Measurements from ENCODE around the gene LRRC73.
A peak's percentile ranks its signal among the peaks of the same experiment; 100 is the strongest.
"Not testable (repeated sequence)": the region's sequence is repeated elsewhere in the genome, so short reads cannot be mapped to it uniquely, and the experiment has no call there.

The LRRC73 gene

DNA sequence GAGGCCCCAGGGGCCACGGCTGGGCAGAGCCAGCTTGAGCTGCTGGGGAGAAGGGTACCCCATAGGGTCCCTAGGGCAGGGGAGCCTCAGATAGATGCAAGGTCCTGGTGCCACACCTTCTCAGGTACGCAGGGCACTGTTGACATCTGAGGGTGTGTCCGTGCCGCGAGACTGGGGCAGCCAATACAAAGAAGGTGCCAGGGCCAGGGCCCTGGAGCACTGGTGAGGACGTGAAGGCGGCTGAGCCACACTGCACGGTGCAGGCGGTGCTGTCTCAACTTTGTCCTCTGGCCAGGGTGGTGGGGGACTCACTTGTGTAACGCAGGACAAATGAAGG, 649 bp upstream of the LRRC73 start:
- no peak for DNase-seq (ENCODE audit: low read depth)

DNA sequence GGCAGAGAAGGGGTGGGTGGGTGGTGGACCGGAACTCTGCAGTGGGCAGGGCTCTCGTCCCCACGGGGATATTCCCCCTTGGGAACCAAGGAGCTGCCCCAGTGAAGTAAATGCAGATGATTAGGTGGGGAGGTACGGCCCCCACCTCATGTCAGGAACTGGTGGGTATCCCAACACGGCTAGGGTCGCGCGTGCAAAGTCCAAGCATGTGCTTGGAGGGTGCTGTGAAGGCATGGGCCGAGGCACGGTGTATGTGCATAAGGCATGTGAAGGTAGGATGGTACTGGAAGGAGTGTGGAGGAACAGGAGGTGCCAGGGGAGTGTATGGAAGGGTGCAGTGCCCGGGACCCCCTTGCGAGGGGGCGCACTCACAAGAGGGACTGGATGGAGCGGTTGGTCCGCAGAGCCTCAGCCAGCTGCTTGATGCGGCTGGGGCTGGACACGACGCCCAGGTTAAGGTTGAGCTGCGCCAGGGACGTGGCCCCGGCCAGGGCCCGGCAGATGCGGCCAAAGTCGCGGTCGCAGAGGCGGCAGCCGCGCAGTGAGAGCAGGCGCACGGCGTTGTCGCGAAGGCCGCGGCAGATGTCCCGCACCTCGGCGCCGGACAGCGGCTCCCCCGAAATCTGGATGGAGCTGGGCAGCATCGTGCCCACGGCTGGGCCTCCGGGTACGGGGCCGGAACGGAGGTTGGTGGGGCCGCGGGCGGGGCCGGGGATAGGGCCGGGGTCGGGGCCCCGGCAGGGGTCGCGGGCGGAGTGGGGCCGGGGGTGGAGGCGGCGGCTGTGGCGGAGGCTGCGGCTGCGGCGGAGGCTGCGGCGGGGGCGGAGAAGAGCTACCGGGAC, 783 bp downstream of the LRRC73 start:
- DNase-seq (ENCODE audit: low read depth) = no peak

DNA sequence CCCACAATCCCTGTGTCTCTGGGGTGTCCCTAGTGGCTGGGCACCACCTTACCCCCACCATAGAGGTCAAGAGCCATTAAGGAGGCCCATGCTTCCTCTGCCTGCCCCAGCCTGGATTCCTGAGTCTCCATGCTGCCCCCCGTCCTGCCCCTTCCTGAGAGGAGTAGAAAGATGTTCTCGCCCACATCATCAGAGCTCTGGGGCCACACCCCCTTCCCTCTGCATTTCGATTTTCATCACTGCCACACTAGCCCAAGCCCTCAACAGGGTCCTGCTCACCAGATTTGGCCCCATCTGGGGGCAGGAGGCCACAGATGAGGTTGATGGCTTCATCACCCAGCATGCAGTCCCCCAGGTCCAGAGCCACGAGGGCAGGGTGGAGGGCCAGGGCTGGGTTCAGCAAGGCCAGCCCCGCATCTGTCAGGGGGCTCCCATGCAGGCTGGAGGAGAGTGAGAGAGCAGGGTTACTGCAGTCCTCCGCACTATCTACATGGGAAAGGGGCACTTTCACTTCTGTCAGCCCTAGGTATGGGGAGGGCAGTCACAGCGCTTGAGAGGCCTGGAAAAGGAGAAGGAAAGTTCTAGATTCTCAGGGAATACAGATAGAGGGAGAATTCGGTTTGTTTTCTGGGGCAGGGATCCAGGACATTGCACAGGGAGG, 1.5 kb downstream of the LRRC73 start:
- DNase-seq (ENCODE audit: low read depth) = no peak

DNA sequence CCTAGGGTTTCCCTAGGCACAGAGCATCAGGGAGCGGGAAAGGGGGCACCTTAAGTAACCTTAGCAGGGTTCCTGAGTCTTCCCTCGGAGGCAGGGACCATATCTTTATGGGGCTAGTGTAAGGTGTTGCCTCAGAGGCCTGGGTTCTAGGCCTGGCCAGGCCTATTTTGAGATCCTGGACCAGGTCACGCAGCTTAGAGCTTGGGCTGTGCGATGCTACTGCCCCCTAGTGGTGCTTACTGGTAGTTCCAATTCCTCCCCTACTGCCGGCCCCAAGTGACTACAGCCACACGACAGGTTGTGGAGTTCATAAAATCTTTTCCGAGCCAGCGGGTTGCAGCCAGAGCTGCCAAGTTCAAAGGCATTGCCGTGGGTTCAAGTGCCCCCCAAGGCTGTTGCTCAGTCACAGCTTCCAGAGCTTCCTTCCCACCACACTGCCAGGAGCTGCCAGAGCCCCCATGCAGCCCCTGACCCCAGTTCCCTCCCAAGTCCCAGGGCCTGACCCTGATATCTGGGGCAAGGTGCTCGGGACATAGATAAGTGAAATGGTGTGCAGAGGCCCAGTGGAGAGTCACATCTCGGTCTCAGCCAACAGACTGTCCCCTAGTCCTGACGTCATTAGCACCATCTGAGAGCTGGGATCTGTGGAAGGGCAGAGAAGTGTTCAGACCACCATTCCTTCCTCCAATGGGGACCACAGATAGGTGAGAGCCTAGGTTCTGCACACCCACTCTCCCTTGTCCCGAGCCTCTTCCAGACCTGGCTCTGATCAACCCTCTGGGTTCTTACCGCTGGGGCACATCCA, 3.3 kb downstream of the LRRC73 start:
- peak; percentile 67 for DNase-seq (ENCODE audit: low read depth)

DNA sequence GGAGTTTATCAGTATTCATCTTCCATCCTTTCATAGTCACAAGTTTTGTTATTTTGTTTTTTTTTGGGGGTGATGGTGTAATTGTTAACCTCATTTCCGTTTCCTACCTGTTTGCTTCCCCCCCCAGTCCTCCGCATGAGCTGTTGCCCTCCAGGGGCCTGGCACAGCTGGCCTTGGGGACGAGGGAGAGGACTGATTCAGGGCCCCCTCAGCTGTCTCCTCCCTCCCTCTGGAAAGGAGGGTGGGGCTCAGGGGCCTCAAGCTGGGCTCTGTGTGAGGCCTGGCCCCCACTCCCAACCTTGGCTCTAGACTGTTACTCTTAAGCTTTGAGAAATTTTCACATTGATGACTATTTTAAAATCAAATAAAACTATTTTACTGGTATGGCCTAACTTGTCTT, 4.0 kb downstream of the LRRC73 start:
- no peak for DNase-seq (ENCODE audit: low read depth)

DNA sequence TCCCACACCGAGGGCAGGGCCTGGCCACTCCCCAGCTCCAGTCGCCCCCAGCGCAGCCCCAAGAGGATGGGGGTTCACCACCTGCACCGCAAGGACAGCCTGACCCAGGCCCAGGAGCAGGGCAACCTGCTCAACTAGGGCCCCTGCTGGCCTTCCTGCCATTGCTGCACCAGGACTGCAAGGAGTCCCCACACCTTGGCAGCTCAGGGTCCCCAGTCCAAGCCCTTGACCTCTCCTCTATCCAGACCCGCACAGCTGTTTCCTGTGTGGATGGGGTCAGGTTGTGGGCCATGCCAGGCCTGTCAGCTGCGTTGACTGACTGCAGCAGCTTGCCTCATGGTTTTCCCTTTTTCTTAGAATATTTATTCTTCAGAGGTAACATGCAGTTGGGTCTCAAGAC, 4.4 kb downstream of the LRRC73 start:
- DNase-seq (ENCODE audit: low read depth) = no peak

DNA sequence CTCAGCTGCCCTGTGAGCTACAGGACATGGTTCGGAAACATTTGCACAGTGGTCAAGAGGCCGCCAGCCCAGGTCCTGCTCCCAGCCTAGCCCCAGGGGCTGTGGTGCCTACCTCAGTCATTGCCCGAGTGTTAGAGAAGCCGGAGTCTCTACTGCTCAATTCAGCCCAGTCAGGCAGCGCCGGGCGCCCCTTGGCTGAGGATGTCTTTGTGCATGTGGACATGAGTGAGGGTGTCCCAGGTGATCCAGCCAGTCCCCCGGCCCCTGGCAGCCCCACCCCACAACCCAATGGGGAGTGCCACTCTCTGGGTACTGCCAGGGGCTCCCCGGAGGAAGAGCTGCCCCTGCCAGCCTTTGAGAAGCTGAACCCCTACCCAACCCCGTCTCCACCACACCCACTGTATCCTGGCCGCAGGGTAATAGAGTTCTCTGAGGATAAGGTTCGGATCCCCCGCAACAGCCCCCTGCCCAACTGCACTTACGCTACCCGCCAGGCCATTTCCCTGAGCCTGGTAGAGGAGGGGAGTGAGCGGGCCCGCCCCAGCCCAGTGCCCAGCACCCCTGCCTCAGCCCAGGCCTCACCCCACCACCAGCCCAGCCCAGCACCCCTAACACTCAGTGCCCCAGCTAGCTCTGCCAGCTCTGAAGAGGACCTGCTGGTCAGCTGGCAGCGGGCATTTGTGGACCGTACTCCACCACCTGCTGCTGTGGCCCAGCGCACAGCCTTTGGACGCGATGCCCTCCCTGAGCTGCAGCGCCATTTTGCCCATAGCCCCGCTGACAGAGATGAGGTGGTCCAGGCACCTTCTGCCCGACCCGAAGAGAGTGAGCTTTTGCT, 5.2 kb downstream of the LRRC73 start:
- no peak for DNase-seq (ENCODE audit: low read depth)

DNA sequence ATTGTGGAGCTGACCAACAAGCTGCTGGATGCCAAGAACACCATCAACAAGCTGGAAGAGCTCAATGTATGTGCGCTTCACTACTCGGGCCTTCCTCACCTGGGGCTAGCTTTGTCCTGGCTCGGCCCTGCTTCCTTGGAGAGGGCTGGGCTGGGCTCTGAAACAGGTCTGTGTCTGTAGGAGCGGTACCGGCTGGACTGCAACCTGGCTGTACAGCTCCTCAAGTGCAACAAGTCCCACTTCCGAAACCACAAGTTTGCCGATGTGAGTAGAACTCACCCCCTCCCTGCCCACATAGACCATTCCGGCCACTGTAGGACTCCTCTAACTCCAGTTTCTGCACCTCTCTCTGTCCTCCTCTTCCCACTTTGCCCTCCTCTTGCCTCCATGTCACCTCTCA, 6.7 kb downstream of the LRRC73 start:
- DNase-seq (ENCODE audit: low read depth) = no peak

DNA sequence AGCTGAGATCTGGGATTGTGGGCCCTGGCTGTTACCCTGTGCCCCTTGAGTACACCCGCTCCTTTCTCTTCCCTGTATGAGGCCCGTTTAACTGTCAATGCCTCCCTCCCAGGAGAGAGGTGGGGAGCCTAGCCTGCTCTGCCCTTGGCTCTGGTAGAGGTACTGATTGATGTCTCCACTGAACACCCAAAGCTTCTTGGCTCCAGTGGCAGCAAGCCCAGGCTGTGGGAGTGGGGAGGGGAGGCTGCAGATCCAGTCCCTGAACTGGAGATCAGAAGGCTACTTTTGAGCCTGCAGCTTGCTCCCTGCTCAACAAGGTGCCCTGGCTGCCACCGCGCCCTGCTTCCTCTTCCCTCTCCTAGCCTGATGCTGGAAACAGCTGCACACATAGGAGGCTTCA, 7.5 kb downstream of the LRRC73 start:
- DNase-seq (ENCODE audit: low read depth) = no peak

DNA sequence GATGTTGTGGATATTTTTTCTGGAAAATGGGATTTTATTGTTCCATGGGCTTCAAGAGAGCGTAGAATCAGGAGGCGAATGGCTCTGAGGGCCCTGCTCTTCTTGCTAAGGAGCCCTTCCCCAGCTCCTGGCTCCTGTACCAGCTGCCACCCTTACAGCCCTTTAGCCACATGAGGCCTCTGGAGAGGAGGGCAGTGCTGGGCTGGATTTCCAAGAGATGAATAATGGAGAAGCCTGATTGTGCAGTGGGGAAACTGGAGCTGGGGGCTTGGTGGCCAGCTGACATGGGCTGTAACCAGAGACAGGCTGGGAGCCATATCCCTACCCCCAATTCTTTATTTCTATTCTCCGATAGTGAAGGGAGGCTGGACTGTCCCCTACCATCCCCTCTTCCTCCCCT, 9.2 kb downstream of the LRRC73 start:
- DNase-seq (ENCODE audit: low read depth) = no peak

DNA sequence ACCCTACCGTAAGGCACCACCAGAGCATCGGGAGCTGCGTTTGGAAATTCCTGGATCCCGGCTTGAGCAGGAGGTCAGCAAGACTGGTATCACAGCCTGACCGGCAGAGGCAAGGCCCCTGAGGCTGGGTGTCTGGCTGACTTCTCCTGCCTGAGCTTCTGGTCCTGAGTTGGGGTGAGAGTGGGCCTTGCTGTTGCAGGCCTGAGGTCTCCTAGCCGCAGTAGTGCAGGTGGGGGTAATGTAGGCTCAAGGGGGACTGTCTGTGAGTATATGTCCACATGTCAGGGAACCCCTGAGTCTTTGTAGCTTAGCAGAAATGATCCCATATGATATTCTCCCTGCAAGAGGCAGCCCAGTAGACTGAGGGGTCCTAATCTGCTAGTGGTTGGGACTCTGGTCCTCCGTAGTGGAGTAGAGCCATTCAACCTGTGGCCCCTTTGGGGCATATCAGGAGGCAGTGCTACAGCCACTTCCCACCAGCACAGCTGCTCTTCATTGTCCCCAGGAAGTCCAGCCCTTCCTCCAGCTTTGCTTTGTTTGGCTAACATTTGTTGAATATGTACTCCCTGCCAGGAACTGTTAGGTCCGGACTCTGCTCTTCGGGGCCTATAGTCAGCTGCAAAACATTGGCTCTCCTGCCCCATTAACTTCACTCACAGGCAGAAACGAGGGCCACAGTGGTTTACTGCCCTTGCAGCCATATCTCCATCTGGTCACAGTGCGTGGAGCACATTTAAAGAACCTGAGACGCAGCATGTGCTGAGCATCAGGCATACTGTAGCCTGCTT, 10.9 kb downstream of the LRRC73 start:
- DNase-seq (ENCODE audit: low read depth) = no peak

DNA sequence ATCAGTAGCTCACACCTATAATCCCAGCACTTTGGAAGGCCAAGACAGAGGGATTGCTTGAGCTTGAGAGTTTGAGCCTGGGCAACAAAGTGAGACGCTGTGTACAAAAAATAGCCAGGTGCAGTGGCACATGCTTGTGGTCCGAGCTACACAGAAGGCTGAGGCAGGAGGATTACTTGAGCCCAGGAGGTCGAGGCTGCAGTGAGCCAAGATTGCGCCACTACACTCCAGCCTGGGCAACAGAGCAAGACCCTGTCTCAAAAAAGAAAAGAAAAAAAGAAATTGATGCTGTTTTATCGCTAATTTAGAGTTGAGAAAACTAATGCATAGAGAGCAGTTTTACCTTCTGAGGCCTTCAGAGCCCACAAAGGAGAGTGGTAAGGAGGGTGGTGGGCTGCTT, 11.9 kb downstream of the LRRC73 start:
- not testable (repeated sequence) for DNase-seq (ENCODE audit: low read depth)

DNA sequence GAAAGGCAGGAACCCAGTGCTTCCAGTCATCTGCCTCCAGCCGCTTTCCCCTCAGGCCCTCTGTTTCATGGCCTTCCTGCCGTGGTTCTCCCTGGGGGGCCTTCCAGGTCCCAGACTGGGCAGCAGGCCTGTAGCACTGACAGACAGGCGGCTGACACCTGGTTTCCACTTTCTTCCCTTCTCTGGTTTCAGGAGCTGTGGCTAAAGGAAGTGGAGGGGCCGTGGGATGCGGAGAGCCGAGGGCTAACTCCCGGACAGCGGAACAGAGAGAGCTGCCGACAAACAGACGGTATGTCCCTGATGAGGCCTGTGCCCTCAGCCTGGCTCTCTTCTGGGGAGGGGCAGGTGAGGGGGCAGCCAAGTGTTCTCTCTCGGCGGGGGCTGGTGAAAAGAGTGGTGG, 12.5 kb downstream of the LRRC73 start:
- no peak for DNase-seq (ENCODE audit: low read depth)

DNA sequence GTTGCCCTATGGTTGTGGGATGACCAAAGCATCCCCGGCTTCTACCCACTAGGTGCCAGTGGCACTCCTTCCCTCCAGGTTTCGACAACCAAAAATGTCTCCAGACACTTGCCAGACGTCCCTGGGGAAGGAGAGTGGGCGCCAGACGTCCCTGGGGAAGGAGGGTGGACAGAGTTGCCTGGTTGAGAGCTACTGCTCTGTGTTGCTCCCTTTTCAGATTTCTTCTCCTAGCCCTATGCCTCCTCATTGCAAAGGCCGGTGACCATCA, 13.1 kb downstream of the LRRC73 start:
- DNase-seq (ENCODE audit: low read depth) = no peak

DNA sequence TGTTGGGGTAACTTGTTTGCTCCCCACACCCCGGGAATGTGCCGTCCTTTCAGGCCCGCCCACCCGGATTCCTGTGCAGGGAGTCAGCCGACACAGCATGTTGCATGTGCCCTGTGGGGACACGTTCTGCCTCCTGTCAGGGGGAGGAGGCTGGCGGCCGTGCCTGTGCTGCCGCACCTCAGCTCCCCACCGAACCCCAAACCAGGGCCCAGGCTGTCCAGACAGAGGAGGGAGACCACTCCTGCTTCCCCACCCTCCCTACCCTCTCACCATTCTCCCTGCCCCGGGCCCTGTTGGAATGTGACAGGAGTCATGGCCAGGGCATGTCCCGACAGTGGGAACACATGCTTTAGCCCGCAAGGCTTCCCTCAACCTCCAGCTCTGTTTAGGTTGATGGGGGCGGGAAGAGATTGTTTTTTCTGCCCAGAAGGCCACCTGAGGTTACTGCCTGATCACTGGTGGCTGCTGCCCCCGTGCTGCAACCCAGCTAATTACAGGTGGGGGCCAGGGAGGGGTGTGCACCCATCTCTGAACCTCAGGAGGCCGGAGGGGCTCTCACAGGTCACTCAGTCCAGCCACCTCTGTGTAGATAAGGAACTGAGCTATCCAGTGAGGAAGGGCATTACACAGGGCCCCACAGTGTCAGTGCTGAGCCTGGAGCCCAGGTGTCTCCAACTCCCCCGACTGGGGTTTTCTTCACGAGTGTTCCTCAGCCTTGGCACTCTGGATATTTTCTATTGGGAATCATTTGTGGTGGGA, 13.6 kb downstream of the LRRC73 start:
- DNase-seq (ENCODE audit: low read depth) = no peak

DNA sequence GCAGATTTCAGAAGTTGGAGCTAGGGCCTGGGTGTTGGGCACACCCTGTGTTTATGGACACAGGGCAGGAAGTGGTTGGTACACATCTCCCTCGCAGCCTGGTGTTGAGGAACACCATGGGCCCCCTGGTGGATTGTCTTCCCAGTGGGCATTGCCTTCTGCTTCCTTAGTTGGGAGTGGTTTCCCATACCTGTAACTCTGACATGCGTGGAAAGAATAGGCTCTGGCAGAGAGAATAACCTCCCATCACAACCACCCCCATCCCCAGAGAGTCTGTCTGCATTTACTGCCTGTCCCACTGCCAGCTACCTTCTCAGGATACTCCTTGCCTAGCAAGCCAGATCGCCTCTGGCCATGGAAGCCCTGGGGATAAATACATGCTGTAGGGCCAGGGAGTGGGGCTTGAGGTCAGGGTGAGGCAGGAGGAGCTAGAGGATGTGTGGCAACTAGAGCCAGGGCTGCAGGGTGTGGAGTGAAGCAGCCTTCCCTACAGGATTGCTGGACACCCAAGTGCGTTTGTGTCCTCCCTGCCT, 14.7 kb downstream of the LRRC73 start:
- no peak for DNase-seq (ENCODE audit: low read depth)

DNA sequence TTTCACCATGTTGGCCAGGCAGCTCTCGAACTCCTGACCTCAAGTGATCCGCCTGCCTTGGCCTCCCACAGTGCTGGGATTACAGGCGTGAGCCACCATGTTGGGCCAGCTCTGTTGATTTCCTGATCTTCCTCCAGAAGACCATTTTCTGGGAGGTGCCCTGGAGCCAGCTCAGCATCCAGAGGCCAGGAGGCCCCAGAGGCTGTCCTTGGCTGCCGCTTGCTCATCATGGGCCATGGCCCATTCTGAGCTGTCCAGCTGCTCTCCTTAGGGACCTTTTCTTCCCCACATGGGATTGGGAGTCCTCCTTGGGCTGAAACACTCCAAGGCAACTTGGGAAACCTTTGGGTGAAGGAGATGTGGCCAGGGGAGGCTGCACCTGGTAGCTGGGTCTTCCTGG, 15.4 kb downstream of the LRRC73 start:
- no peak for DNase-seq (ENCODE audit: low read depth)

DNA sequence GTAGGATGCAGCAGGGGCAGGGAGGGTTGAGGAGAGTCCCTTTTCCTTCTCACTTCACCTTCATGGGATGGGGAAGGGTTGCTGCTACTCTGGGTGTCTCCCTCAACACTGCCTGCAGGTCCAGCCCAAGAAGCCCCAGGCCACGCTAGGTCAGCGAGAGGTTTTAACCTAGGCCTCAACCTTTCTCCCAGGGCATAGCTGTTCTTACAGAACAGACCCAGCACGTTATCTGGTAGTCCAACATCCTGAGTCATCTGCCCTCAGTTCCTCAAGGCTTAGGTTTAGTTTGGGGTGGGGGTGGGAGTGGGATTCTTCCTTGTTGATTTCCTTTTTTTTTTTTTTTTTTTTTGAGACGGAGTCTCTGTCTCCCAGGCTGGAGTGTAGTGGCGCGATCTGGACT, 15.8 kb downstream of the LRRC73 start:
- no peak for DNase-seq (ENCODE audit: low read depth)

DNA sequence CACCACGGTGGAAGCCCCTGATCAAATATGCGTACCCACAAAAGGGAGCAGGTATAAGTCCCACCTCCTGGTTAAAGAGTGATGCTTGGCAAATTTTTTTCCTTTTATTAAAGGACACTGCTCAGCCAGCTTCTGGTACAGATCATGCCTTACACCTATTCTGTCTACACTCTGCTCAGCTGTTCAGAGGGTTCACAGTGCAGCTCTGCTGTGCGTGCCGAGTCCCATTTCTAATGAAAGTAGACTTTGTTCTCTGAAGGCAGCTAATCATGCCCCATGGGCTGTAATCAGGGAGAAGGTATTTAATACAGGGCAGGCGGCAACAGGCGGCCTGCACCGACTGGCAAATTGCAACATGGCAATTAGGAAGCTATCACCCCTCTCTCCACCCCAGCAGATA, 16.3 kb downstream of the LRRC73 start:
- no peak for DNase-seq (ENCODE audit: low read depth)

DNA sequence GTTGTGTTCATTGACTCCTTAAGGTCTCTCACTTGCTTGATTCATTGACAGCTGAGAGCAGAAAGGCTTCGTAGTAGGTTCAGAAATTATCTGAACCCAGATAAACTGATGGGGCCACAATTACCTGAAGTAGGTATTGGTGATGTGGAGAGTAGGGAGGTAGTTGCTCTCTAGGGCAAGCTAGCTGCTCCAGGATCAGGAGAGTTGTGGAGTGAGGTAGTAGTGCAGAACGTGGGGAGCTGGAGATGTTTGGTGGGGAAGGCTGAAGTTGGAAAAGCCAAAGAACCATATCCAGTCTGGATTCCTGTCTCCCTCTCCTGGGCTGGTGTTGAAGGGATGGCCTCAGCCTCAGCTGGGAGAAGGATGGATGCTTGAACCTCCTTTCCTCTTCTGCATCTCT, 16.9 kb downstream of the LRRC73 start:
- no peak for DNase-seq (ENCODE audit: low read depth)

DNA sequence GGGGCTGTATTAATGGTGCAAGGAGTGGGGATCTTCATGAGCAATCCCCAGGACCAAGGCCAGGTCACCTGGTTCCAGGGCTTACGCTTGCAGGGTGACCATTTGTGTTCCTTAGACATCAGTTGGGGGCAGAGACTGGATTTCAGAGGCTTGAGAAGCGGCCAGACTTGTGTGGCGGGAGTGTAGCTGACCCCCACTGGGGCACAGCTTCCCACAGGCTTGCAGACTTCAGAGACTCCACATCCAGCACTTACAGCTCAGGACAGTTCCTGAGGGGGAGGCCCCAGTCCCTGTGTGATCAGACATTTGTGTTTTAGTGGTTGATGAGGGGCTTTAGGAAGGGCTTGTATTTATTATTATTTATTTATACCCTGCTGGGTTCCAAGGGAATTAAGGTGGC, 17.5 kb downstream of the LRRC73 start:
- DNase-seq (ENCODE audit: low read depth) = no peak
